K562 (cell line): ENCODE data around the gene ITPA. TPM values are rescaled to one million over a fixed set of nuclear protein-coding genes. Genes with fewer than 3 reads are reported as not detected.

Source experiments
- CEBPG ChIP-seq, 3 experiments: fragments of 200-800 bp in 1 of 3; sonication (Bioruptor generic) in 1 of 3; sonication (generic) in 1 of 3; formaldehyde crosslinking in 1 of 3; IDR thresholded peaks in 2 of 3; conservative IDR thresholded peaks in 1 of 3; 2 replicates each; pipeline versions ENCODE4 v1.6.1 to v1.8.0; 2016 to 2022; ENCODE audit warnings: missing compliant biosample characterization in 2 of 3, missing genetic modification characterization in 2 of 3, mild to moderate bottlenecking in 1 of 3, missing genetic modification reagents in 1 of 3
- CTCF ChIP-seq, 3 experiments: IDR thresholded peaks in 2 of 3; conservative IDR thresholded peaks in 1 of 3; 2 replicates each; pipeline ENCODE4 v1.5.1; 2011 to 2012; ENCODE audit warnings: low read length in 3 of 3, mild to moderate bottlenecking in 3 of 3, control low read depth in 2 of 3, improper control_type of control experiment in 1 of 3, inconsistent platforms in 1 of 3, low read depth in 1 of 3, mixed read lengths in 1 of 3, moderate library complexity in 1 of 3; ENCODE audit not compliant: insufficient read depth in 2 of 3
- HDAC8 ChIP-seq: fragments of 450-650 bp; IDR thresholded peaks from 2 replicates; pipeline ENCODE4 v1.6.1; 2016; ENCODE audit warnings: mild to moderate bottlenecking, missing genetic modification characterization, moderate library complexity, missing compliant biosample characterization
- LCOR ChIP-seq: sonication (generic); formaldehyde crosslinking; IDR thresholded peaks from 2 replicates; pipeline ENCODE4 v1.8.0; 2022; ENCODE audit warnings: mild to moderate bottlenecking, missing genetic modification reagents
- MEF2D ChIP-seq: conservative IDR thresholded peaks from 2 replicates; pipeline ENCODE4 v1.6.1; 2016; ENCODE audit warnings: low read depth, missing genetic modification characterization, missing compliant biosample characterization
- SRSF1 ChIP-seq: fragments of 200-400 bp; formaldehyde crosslinking; IDR thresholded peaks from 2 replicates; pipeline ENCODE4 v1.6.1; 2017; ENCODE audit warnings: mild to moderate bottlenecking, low read depth, low read length, moderate library complexity
- ZFP1 ChIP-seq: fragments of 450-650 bp; formaldehyde crosslinking; IDR thresholded peaks from 2 replicates; pipeline ENCODE4 v1.4.0; 2020; ENCODE audit warnings: mild to moderate bottlenecking, mixed read lengths
- ZNF717 ChIP-seq: fragments of 250-450 bp; sonication (Bioruptor Pico); IDR thresholded peaks from 2 replicates; pipeline ENCODE4 v1.5.0; 2021
- ZSCAN29 ChIP-seq: fragments of 450-650 bp; IDR thresholded peaks from 2 replicates; pipeline ENCODE4 v1.6.1; 2017
- polyA plus RNA-seq, 8 experiments: library from polyadenylated mRNA; depleted of rRNA in 4 of 8; stranded (reverse) in 5 of 8; unstranded in 3 of 8; fragments of >200 nt; fragmentation: Nextera tagmentation in 2 of 8; fragmentation: Illumina TruSeq in 1 of 8; extraction: Ambion mirVana in 2 of 8; extraction: Trizol in 1 of 8; gene quantifications; 2 replicates each; pipeline versions ENCODE4 v1.2.1 to v1.2.3, GENCODE V29; 2011 to 2014; ENCODE audit warnings: inconsistent platforms in 1 of 8, missing spikeins in 1 of 8
- total RNA-seq, 7 experiments: library from RNA; depleted of rRNA in 6 of 7; stranded (reverse); fragments of >200 nt in 6 of 7; fragmentation: Illumina TruSeq in 2 of 7; extraction: Trizol in 2 of 7; gene quantifications; 2 replicates each; pipeline versions ENCODE4 v1.2.1 to v1.2.3, GENCODE V29; 2011 to 2021; ENCODE audit warnings: low replicate concordance in 1 of 7

Gene ITPA
- total and polyA plus RNA-seq, 9 of the 15 experiments (the other 6 are each of a cell fraction or from before 2014, with no cell fraction given): 5.0 to 79.7 (median 36.7) TPM

DNA sequence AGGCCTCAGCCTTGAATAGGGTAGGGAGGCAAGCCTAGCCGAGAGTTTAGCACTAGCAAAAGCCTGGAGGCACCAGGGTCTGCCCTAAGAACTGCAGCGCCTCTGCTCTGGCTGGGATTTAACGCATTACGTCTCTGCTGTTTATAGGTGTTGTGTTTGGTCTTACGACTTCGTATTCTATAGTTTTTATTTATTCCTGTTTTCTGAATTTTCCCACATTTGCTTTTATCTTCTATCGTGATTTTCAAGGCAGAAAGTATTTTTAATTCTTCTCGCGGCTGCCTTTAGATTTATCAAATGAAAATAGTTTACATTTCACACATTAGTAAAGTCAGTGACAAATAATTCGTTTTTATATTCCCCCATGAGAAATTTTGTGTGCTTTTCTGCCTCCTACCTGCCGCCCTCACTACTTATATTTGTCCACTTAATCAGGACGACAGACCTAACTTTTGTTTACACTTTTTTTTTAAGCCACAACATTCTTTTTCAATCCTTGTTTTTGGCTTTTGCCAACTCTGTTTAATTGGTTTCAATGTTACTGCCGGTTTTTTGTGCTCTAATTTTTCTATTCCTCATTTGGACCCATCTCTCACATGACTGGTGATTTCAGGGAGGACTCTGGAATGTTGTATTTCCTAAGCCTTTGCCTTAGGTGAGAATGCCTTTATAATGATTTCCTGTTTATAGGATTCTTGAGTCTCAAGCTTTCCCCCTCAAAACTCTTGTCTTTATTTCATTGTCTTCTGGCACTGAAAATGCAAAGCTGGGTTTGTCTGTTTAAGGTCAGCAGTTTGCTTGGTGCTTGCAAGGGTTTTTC lies 34.6 kb upstream of the ITPA start (continued):
- TF ChIP-seq CEBPG (CRISPR knock-in tag; IDR thresholded peaks at IDR 0.05): no peak
- no peak for TF ChIP-seq CEBPG (tag; conservative IDR thresholded peaks at IDR 0.05 in 1 of 2, IDR thresholded peaks at IDR 0.05 in 1 of 2)
- TF ChIP-seq MEF2D (tag): no peak
- TF ChIP-seq LCOR (CRISPR knock-in tag): peak; percentile 54; the same call in 1 of the 2 replicates
- no peak for TF ChIP-seq ZNF717 (CRISPR knock-in tag)
- no peak for TF ChIP-seq SRSF1
- TF ChIP-seq ZFP1 (CRISPR knock-in tag): no peak
- TF ChIP-seq HDAC8 (tag): no peak
- 0 out of 2 replicates have a peak, but pooled peaks have one; percentile 38 for TF ChIP-seq ZSCAN29
- 0 out of 6 replicates have a peak, but pooled peaks of 1 of the 3 experiments have one; percentile 8 for TF ChIP-seq CTCF (IDR thresholded peaks at IDR 0.05 in 2 of 3, conservative IDR thresholded peaks at IDR 0.05 in 1 of 3; ENCODE audit: insufficient read depth in 2 of 3, low read depth in 1 of 3, low read length in 3 of 3)
